GM13977 (cell line): Measurements from ENCODE around the gene CACNA2D1.

Experiments
- DNase-seq: peaks from one replicate; pipeline ENCODE4 v3.0.0; 2012; ENCODE audit warnings: low spot score
- in situ Hi-C: fragments of 300-500 bp; cut with MboI; formaldehyde crosslinking; loops from one replicate; pipeline ENCODE4 v1.12.0; 2022; ENCODE audit warnings: low sequenced_read_pairs, low pct_unique_long_range_greater_than_20kb, mixed read lengths, inconsistent platforms; ENCODE audit not compliant: unreplicated experiment
- TF ChIP-seq, protein P1 (sequence below): IDR thresholded peaks from 2 replicates; pipeline ENCODE4 v1.5.1; 2012; ENCODE audit warnings: mild to moderate bottlenecking, control low read depth; ENCODE audit not compliant: insufficient read depth; ENCODE audit errors: extremely low read depth, missing control alignments

CACNA2D1 gene

DNA sequence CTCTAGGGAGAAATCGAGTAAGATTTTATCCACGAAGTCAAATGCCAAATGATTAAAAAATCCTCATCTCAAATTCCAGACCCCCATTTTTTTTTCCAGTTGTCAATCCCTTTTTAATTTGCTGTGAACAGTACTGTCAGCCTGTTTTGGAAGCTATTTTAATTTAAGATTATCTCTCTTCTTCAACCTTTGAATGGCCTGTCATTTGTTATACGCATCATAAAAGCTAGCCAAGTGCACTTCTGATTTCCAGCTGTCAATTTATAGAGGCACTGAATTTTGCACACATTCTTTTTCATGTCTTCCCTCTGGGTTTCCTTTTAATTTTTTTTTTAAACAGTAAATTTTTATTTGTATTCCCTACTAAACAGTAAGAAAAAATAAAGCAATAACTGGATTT is 337.4 kb downstream of the CACNA2D1 start:
- in situ Hi-C loops: no loop called here
- DNase-seq: no peak
- TF ChIP-seq, protein P1, sequence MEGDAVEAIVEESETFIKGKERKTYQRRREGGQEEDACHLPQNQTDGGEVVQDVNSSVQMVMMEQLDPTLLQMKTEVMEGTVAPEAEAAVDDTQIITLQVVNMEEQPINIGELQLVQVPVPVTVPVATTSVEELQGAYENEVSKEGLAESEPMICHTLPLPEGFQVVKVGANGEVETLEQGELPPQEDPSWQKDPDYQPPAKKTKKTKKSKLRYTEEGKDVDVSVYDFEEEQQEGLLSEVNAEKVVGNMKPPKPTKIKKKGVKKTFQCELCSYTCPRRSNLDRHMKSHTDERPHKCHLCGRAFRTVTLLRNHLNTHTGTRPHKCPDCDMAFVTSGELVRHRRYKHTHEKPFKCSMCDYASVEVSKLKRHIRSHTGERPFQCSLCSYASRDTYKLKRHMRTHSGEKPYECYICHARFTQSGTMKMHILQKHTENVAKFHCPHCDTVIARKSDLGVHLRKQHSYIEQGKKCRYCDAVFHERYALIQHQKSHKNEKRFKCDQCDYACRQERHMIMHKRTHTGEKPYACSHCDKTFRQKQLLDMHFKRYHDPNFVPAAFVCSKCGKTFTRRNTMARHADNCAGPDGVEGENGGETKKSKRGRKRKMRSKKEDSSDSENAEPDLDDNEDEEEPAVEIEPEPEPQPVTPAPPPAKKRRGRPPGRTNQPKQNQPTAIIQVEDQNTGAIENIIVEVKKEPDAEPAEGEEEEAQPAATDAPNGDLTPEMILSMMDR: no peak

DNA sequence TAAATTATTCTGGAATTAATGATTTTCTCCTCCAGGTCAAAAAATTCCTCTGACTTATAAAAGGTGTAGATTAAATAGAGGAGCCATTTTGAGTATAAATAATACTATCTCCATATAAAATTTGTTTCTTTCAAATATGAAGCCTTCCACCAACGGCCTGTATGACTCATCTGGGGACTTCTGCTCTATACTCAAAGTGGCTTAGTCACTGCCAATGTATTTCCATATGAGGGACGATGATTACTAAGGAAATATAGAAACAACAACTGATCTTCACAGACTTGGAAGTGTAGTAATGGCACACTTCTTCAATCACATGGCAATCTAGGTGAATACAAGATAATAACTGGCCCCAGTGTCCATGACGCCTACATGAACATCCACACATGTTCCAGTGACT is 338.1 kb downstream of the CACNA2D1 start:
- DNase-seq: no peak
- in situ Hi-C loops: no loop called here
- TF ChIP-seq, protein P1: no peak

DNA sequence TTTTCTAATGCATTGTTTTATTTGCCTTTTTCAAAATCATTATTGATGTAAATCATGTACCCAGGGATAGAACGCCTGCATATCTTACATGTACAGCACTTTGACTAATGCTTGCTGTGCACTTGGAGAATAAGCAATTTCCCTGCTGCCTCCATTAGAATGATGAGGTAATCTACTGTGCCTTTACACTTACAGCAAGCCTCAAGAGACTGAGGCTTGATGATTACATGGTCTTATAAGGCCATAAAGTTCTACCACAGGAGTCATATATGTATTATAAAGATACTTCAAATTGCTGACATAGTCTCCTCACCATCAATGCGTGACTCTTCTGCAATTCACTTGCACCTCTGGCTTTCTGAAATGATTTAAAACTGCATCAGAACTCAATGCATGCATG is 345.2 kb downstream of the CACNA2D1 start:
- TF ChIP-seq, protein P1: no peak
- in situ Hi-C loops: no loop called here
- DNase-seq: no peak

DNA sequence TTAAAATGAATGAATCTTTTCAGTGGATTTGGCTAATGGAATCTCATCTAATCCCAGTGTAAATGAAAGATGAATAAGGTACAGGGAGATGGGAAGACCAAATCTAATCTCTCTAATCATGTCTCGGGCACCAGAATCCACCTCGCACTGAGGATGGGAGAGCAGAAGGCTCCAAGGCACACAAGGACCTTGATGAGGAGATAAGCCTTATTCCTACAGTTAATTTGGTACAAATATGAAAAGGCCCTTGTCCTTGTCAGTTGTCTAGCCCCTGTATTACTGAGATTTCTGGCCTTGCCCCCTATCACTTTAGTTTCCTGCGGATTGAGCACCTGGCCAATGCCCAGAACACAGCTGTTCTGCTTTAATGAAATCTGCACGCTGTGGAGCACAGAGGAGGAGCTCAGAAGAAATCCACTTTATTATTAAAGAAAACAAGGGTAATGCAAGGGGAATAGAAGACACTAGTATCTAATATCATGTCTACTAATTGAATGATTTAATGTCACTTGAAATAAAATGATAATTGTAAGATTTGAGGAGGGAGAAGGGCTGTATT is 352.4 kb downstream of the CACNA2D1 start:
- TF ChIP-seq, protein P1: no peak
- in situ Hi-C loops: no loop called here
- DNase-seq: no peak

DNA sequence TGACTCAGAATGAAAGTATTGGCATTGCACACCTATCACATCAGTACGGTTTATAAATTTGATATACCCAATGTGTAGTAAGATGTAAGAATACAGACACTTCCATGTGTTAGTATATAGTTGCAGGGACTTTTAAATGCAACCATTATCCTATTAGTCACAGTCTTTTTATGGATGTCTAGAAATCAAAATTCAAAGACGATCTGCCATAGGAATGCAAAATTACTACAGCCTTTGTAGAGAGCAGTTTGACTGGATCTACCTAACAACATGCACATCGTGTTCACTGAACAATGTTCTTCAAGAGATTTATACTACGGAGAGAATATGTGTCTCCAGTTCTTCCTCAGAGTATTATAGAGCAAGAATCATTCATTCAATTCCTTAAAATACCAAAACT is 356.5 kb downstream of the CACNA2D1 start:
- TF ChIP-seq, protein P1: no peak
- DNase-seq: no peak
- in situ Hi-C loops: no loop called here

DNA sequence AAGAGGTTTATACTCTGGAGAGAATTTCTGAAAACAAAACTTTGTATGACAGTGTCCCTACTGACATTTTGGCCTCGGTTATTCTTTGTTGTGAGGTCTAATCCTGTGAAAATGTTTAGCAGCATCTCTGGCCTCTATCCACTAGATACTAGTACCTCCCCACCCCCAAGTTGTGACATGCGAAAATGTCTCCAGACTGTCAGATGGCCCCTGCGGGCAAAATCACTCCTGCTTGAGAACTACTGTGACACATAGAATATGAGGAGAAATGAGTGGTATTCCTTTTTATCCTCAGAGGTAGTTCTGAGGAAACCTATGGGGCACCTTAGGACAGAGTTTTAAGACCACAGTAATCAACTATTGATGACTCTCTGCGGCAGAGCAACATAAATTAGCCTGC is 358.5 kb downstream of the CACNA2D1 start:
- in situ Hi-C loops: no loop called here
- no peak for DNase-seq
- TF ChIP-seq, protein P1: no peak
